ENCODE measurements around the gene PPM1H. TPM values are rescaled to one million over a fixed set of nuclear protein-coding genes. Genes with fewer than 3 reads are reported as not detected.

PPM1H gene
- total RNA-seq, 1 experiment from 2014 or later = 12.0 TPM

DNA sequence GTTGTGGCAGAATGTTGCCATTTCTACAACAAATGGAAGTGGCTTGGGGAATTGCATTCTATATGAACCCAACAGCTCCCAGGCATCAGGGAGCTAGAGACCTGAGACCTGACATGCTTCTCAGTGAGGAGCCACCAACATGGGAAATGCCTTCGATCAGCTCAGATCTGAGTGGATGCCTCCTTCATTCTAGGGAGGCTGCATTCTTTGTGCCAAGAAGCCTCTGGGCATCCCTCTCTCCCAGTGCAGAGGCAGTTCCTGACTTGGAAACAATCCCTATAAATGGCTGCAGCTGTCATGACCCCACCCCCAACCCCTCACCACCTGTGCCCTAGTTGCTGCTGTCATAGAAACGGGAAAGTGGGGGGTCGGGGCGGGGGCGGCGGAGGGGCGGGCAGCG lies 196.3 kb downstream of the PPM1H start:
- ChIA-PET CTCF (no interaction called here), POLR2A (ENCODE audit: unreplicated experiment) (no interaction called here)
- no peak for TF ChIP-seq EZH2 (IDR thresholded peaks at IDR 0.05; ENCODE audit: low read length, unreplicated experiment)
- no peak for TF ChIP-seq EZH2phosphoT487 (IDR thresholded peaks at IDR 0.05; ENCODE audit: borderline replicate concordance, low read length)
- TF ChIP-seq, protein P1, sequence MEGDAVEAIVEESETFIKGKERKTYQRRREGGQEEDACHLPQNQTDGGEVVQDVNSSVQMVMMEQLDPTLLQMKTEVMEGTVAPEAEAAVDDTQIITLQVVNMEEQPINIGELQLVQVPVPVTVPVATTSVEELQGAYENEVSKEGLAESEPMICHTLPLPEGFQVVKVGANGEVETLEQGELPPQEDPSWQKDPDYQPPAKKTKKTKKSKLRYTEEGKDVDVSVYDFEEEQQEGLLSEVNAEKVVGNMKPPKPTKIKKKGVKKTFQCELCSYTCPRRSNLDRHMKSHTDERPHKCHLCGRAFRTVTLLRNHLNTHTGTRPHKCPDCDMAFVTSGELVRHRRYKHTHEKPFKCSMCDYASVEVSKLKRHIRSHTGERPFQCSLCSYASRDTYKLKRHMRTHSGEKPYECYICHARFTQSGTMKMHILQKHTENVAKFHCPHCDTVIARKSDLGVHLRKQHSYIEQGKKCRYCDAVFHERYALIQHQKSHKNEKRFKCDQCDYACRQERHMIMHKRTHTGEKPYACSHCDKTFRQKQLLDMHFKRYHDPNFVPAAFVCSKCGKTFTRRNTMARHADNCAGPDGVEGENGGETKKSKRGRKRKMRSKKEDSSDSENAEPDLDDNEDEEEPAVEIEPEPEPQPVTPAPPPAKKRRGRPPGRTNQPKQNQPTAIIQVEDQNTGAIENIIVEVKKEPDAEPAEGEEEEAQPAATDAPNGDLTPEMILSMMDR (conservative IDR thresholded peaks at IDR 0.05; ENCODE audit: low read depth, low read length) = no peak
- BruUV-seq (replicated peaks) = no TSS peak
- Histone ChIP-seq H3K4me2 (ENCODE audit: low read length) (no peak overlapping the region), H3K27me3 (ENCODE audit: low read length) (no peaks in the 10 kb centered on the region), H4K20me1 (ENCODE audit: low read length) (no peaks in the 10 kb centered on the region), H3K79me2 (ENCODE audit: low read length) (no peaks in the 10 kb centered on the region), H3K36me3 (ENCODE audit: low read depth, low read length) (no peaks in the 10 kb centered on the region), H3K27ac (ENCODE audit: low read length) (no peak overlapping the region), H2AFZ (ENCODE audit: low read length) (no peak overlapping the region), H3F3A (ENCODE audit: low read length, unreplicated experiment) (no peaks in the 10 kb centered on the region), H3K4me3 (ENCODE audit: low read length) (no peak overlapping the region), H3K9ac (ENCODE audit: low read length) (no peak overlapping the region), H3K9me3 (ENCODE audit: low read length) (no peaks in the 10 kb centered on the region), H3K9me2 (replicated peaks; ENCODE audit: low read length) (no peaks in the 10 kb centered on the region), H3K4me1 (ENCODE audit: insufficient read depth, low read length) (peaks cover 20% of the 10 kb centered on the region)
- intact Hi-C loops (cut with micrococcal nuclease) = no loop called here
- ATAC-seq (peak; percentile 15; the same call in 1 of the 2 replicates), DNase-seq (no peak)

DNA sequence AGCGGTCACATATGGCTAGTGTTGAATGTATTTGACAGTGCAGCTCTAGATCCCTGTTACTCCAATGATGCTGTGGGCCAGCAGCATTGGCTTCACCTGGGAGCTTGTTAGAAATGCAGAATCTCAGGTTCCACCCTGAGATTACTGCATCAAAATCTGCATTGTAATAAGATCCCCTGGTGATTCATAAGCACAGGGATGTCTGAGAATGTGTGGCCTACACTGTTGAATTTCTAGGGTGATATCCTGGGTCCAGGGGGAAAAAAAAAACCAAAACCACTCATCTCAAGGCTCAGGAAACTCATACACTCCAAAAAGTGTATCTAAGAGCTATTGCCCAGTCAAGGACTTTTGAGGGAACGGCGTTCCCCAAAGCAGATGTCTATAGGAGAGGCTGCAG lies 196.8 kb downstream of the PPM1H start:
- peaks cover 25% of the 10 kb centered on the region for H3K4me1 ChIP-seq (ENCODE audit: insufficient read depth, low read length)
- DNase-seq (no peak), ATAC-seq (no peak)
- TF ChIP-seq EZH2 (IDR thresholded peaks at IDR 0.05; ENCODE audit: low read length, unreplicated experiment) (no peak), EZH2phosphoT487 (IDR thresholded peaks at IDR 0.05; ENCODE audit: borderline replicate concordance, low read length) (no peak)
- TF ChIP-seq, protein P1 (conservative IDR thresholded peaks at IDR 0.05; ENCODE audit: low read depth, low read length) = no peak
- no peak overlapping the region for H3K4me3 ChIP-seq (ENCODE audit: low read length)
- ChIA-PET POLR2A (ENCODE audit: unreplicated experiment) (interaction anchor here (0.6 kb wide), 1 partner anchor 13 kb away, joined by 7 read pairs; no protein-coding TSS in a partner anchor), CTCF (no interaction called here)
- no peaks in the 10 kb centered on the region for H3K27me3 ChIP-seq (ENCODE audit: low read length)
- no peak overlapping the region for H3K4me2 ChIP-seq (ENCODE audit: low read length)
- H2AFZ ChIP-seq (ENCODE audit: low read length) = no peak overlapping the region
- BruUV-seq (replicated peaks) = no TSS peak
- intact Hi-C loops (cut with micrococcal nuclease) = no loop called here
- H3K27ac ChIP-seq (ENCODE audit: low read length) = no peak overlapping the region
- H3K36me3 ChIP-seq (ENCODE audit: low read depth, low read length) = no peaks in the 10 kb centered on the region
- no peaks in the 10 kb centered on the region for H3K9me2 ChIP-seq (replicated peaks; ENCODE audit: low read length)
- no peaks in the 10 kb centered on the region for H3K9me3 ChIP-seq (ENCODE audit: low read length)
- no peaks in the 10 kb centered on the region for H3F3A ChIP-seq (ENCODE audit: low read length, unreplicated experiment)
- no peaks in the 10 kb centered on the region for H3K79me2 ChIP-seq (ENCODE audit: low read length)
- H3K9ac ChIP-seq (ENCODE audit: low read length) = no peak overlapping the region
- no peaks in the 10 kb centered on the region for H4K20me1 ChIP-seq (ENCODE audit: low read length)

GRCh38 chr12:62737615-62738014 lies 197.3 kb downstream of the PPM1H start:
- no peak overlapping the region for H2AFZ ChIP-seq (ENCODE audit: low read length)
- H3K4me2 ChIP-seq (ENCODE audit: low read length) = no peak overlapping the region
- H4K20me1 ChIP-seq (ENCODE audit: low read length) = no peaks in the 10 kb centered on the region
- H3K4me1 ChIP-seq (ENCODE audit: insufficient read depth, low read length) = peaks cover 30% of the 10 kb centered on the region
- H3F3A ChIP-seq (ENCODE audit: low read length, unreplicated experiment) = no peaks in the 10 kb centered on the region
- H3K4me3 ChIP-seq (ENCODE audit: low read length) = no peak overlapping the region
- ChIA-PET POLR2A (ENCODE audit: unreplicated experiment) (interaction anchor here (0.6 to 0.7 kb wide), 2 partner anchors 12 to 13 kb away, joined by 6 to 7 read pairs; no protein-coding TSS in a partner anchor), CTCF (no interaction called here)
- no peaks in the 10 kb centered on the region for H3K36me3 ChIP-seq (ENCODE audit: low read depth, low read length)
- no TSS peak for BruUV-seq (replicated peaks)
- no peak overlapping the region for H3K27ac ChIP-seq (ENCODE audit: low read length)
- ATAC-seq = no peak
- H3K9me2 ChIP-seq (replicated peaks; ENCODE audit: low read length) = no peaks in the 10 kb centered on the region
- TF ChIP-seq EZH2 (IDR thresholded peaks at IDR 0.05; ENCODE audit: low read length, unreplicated experiment) (no peak), EZH2phosphoT487 (IDR thresholded peaks at IDR 0.05; ENCODE audit: borderline replicate concordance, low read length) (no peak)
- TF ChIP-seq, protein P1 (conservative IDR thresholded peaks at IDR 0.05; ENCODE audit: low read depth, low read length) = no peak
- intact Hi-C loops (cut with micrococcal nuclease) = no loop called here
- H3K9ac ChIP-seq (ENCODE audit: low read length) = no peak overlapping the region
- H3K79me2 ChIP-seq (ENCODE audit: low read length) = no peaks in the 10 kb centered on the region
- no peak for DNase-seq
- H3K27me3 ChIP-seq (ENCODE audit: low read length) = no peaks in the 10 kb centered on the region
- no peaks in the 10 kb centered on the region for H3K9me3 ChIP-seq (ENCODE audit: low read length)
